NCI-H345 treated with DMSO at 0.1 percent for 48 hours (cell line): Measurements from ENCODE around the gene SLC38A11.
"Not testable (repeated sequence)": the region's sequence is repeated elsewhere in the genome, so short reads cannot be mapped to it uniquely, and the experiment has no call there.

Experiments
- DNase-seq: peaks from one replicate; lab custom pipeline; 2025; ENCODE audit not compliant: unreplicated experiment; lab: John Stamatoyannopoulos, UW

SLC38A11 gene

DNA sequence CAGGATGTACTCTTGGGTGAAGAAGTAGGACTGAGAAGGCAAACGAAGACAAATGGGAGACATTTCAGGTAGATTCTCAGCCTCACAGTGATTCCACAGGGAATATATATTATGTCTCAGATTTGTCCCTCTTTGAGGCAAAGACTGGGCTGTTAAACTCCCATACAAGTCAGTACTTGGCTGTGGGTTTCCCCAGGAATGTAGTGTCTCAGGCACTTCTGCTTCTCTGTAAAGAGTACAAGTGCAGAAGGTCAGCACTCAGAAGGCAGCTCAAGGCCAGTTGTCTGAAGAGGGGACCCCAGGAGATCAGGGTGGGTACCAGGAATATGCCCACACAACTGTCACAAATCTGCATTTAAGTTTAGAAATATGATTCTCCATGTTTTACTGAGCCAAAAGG is 73.8 kb downstream of the SLC38A11 start:
- DNase-seq: no peak

- no peak for DNase-seq
These were observed 75.3 kb downstream of the SLC38A11 start for GRCh38 chr2:164879901-164880535.

DNA sequence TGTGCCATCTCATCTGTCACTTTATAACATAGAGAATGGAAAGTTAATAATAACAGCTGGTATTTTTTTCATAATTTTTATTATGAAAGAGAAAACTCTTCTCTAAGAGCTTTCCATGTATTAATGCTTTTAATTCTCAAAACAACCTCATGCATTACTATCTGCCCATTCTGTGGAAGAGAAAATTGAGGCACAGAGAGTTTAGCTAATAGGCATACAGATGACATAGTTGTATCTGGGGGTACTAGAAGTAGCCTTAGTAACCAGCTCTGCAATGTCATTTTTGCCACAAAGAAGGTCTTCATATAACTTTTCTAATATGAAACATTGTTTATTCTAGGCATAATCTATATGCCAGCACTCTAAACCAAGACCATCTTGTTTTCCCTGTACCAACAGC is 77.4 kb downstream of the SLC38A11 start:
- no peak for DNase-seq

DNA sequence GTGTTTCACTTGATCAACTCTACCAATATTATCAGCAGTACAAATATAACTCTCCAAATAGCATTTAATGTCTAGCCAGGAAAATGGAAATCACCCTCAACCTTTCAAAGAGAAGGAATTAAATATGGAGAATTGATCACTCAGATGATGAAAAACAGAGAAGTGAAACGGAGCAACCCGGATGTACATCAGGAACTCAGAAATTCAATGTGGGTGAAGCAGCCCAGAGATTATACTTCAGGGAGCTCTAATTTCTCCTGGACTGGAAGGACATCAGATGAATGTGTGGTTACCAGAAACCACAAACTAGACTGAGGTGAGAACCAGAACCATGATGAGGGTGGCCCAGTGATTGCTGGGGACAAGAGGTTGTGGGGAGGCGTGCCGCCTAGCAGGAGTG is 78.2 kb downstream of the SLC38A11 start:
- DNase-seq: no peak

GRCh38 chr2:164875334-164876205 is 79.8 kb downstream of the SLC38A11 start:
- DNase-seq: no peak

GRCh38 chr2:164873210-164873908 is 82.0 kb downstream of the SLC38A11 start:
- no peak for DNase-seq

- no peak for DNase-seq
These were observed 83.9 kb downstream of the SLC38A11 start for GRCh38 chr2:164871404-164871803.

DNA sequence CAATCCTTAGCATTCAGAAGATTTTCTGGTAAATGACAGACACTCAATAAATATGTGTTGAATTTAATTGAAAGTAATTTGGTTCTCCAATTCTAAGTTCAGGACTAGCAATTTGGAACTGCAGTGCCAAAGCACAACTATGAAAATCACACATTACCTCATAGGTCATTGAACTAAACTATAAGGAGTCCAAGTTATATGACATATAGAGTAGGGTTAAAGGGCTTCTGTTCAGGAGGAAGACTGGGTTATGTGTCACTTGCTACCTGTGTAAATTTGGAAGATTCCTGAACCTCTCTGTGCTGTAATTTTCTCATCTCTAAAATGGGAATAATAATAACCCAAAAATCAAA is 85.9 kb downstream of the SLC38A11 start:
- no peak for DNase-seq

GRCh38 chr2:164868563-164869419 is 86.5 kb downstream of the SLC38A11 start:
- no peak for DNase-seq

DNA sequence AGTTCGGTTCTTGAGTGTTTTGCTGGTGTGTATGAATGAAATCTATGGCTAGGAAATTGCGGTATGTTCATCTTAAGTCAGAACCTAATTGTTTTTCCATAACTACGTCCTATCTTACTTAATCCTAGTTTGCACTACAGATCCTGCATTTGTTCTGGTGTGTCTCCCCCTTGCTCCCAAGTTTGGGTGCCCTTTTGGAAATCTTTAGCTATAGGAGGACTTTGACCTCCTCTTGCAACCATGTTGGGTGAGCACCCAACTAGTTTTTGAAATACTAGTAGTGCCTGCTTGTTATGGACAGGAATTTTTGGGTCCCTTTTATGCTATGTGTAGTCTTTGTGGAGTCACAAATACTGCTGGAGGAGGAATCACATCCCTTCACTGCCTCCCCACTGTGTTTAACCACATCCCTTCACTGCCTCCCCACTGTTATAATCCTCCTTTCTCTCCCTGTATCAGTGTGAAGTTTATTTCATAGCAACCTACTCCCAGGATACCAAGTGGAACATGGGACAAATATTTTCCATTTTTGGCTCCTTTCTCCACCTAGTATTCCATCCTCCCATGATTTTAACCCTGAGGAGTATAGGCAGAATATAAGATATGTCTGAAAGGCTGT is 87.4 kb downstream of the SLC38A11 start:
- no peak for DNase-seq

DNA sequence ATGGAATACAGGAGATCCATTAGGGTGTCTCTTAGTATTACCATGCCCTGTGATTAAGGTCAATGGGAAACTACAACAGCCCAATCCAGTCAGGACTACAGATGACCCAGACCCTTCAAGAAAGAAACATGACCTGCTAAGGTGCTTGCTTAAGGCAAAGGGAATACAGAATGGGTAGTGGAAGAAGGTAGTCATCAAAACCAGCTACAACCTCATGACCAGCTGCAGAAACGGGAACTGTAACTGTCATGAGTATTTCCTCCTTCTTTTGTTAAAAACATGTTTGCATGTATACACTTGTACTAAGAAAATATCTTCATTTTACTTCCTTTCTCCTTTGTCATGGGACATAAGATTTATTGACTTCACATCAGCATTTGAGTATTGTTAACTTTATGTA is 88.9 kb downstream of the SLC38A11 start:
- DNase-seq: not testable (repeated sequence)

GRCh38 chr2:164860694-164861042 is 94.7 kb downstream of the SLC38A11 start:
- DNase-seq: no peak

DNA sequence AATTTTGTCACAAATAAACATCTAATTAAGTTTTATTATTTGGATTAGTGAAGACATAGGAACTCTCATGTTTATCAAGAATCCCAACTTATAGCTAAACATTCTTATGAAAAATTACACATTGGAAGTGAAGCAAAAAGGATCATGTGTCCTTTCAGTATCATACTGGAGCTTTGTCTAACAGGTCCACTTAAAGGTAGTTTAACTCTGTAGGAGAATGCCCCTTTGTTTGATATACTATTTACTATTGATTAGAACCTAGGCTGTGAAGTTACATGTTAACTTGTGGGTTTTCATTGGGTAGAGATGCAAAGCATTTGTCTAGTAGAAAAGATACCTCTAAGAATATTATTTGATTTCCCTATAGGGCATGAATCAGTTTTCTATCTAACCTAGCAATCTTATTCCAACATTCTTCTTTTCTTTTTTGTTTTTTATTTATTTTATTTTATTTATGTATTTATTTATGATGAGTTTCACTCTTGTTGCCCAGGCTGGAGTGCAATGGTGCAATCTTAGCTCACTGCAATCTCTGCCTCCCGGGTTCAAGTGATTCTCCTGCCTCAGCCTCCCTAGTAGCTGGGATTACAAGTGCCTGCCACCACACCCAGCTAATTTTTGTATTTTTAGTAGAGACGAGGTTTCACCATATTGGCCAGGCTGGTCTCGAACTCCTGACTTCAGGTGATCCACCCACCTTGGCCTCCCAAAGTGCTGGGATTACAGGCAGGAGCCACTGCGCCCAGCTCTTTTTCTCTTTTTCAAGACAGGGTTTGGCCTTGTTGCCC is 95.2 kb downstream of the SLC38A11 start:
- DNase-seq: not testable (repeated sequence)

GRCh38 chr2:164859251-164859818 is 96.0 kb downstream of the SLC38A11 start:
- DNase-seq: no peak

- no peak for DNase-seq
These were observed 103.2 kb downstream of the SLC38A11 start for GRCh38 chr2:164852086-164852485.

DNA sequence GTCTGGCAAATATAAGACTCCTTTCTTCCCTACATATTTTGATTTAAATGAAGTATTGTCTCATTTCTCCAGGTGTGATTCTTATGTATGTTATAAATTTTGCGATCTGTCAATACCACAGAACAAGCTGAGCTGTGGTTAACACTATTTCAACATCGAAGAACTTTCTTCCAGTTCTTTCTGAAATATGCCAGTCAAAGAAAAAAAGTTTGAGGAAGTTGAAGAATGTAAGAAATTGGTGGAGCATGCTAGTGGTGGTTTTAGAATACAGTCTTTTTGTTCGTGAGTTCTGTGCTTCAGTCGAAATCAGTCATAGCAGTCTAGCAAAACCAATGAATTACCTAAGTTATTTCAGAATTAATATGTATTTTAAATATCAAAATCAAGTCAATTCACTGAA is 105.1 kb downstream of the SLC38A11 start:
- no peak for DNase-seq

- no peak for DNase-seq
These were observed 105.8 kb downstream of the SLC38A11 start for GRCh38 chr2:164849506-164849905.

GRCh38 chr2:164847981-164848741 is 107.2 kb downstream of the SLC38A11 start:
- no peak for DNase-seq

DNA sequence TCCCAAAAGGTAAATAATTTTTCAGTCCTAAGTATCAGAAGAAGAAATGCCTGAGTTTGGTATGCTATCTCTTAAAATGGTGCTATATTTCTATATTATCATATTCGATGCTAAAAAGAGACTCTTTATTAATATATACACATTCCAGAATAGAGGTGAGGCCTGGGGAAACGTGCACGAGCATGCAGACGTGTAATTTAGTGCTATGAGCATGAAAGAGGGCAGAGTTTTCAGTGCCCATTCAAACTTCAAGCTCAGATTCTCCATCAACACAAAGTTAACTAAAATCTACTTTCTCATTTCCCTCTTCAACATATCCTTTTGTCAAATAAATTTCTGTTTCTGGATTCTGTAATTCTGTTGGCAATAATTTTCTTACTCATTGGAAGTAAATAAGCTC is 108.0 kb downstream of the SLC38A11 start:
- DNase-seq: no peak
